ENCODE measurements around the gene LIN52.
"Not testable (repeated sequence)": the region's sequence is repeated elsewhere in the genome, so short reads cannot be mapped to it uniquely, and the experiment has no call there.

Gene LIN52

GRCh38 chr14:74109369-74109768, 24.6 kb downstream of the LIN52 start:
- no peak for DNase-seq (ENCODE audit: low read depth in 2 of 2)

DNA sequence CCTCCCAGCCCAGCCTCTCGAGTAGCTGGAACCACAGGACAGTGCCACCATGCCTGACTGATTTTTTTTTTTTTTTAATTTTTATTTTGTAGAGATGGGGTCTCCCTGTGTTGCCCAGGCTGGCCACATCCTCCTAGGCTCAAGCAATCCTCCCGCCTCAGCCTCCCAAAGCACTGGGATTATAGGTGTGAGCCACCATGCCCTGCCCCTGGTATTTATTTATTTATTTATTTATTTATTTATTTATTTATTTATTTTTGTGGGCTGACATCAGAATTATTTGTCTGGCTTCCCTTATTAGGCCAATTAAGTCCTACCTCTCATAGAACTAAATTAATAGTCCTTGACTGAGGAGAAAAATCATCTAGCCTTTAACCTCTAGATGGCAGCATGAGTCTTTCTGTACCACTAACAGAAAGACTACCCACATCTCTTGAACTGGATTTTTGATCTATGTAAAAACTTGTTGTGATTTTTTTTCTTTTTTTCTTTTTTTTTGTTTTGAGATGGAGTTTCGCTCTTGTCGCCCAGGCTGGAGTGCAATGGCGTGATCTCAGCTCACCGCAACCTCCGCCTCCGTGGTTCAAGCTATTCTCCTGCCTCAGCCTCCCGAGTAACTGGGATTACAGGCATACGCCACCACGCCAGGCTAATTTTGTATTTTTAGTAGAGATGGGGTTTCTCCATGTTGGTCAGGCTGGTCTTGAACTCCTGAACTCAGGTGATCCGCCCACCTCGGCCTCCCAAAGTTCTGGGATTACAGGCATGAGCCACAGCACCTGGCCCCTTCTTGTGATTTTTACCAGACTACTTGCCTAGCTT, 26.9 kb downstream of the LIN52 start:
- not testable (repeated sequence) for DNase-seq (ENCODE audit: low read depth in 2 of 2)

DNA sequence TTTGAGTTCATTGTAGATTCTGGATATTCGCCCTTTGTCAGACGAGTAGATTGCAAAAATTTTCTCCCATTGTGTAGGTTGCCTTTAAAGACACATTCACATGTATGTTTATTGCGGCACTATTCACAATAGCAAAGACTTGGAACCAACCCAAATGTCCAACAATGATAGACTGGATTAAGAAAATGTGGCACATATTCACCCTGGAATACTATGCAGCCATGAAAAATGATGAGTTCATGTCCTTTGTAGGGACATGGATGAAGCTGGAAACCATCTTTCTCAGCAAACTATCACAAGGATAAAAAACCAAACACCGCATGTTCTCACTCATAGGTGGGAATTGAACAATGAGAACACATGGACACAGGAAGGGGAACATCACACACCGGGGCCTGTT, 40.7 kb downstream of the LIN52 start:
- not testable (repeated sequence) for DNase-seq (ENCODE audit: low read depth in 2 of 2)

DNA sequence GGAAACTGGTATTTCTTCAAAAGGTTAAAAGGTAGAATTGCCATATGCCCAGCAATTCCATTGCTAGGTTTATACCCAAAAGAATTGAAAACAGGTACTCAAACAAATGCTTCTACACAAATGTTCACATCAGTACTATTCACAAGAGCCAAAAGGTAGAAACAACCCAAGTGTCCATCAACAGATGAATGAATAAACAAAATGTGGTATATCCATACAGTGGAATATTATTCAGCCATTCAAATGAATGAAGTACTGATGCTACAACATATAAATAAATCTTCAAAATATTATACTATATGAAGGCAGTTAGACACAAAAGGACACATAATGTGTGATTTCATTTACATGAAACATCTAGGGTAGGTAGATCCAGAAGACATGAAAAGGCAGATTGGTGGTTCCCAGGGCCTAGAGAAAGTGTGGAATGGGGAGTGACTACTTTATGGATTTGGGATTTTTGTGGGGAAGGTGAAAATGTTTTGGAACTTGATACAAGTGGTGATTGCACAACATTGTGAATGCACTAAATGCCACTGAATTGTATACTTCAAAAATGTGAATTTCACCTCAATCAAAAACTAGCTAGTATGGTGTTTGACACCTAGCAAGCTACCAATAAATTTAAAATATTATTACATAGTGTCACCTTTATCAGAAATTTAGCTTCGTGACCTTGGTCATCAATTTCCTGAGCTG, 41.7 kb downstream of the LIN52 start:
- DNase-seq (ENCODE audit: low read depth in 2 of 2), result no peak

- no peak for DNase-seq (ENCODE audit: low read depth in 2 of 2)
These were observed 42.9 kb downstream of the LIN52 start for GRCh38 chr14:74127634-74128033.

- no peak for DNase-seq (ENCODE audit: low read depth in 2 of 2)
These were observed 49.2 kb downstream of the LIN52 start for GRCh38 chr14:74133833-74134481.

GRCh38 chr14:74134484-74134883, 49.7 kb downstream of the LIN52 start:
- no peak for DNase-seq (ENCODE audit: low read depth in 2 of 2)

DNA sequence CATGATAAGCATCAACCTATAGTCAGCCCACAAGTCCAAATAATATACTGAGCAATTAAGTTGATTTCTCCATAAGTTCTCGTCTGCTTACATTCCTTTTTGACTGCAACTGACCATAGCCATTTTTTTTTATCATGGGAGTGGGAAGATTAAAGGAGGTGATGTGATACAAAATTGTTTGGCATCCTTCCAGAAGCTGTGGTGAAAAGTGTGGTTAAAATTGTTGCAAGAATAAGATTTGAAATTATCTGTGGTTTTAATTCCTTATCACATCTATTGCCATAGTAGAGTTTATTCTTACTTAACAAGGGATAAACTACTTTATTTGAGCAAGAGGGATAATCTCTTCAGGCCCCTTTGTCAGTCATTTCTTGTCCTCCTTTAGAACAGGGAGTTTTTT, 50.7 kb downstream of the LIN52 start:
- no peak for DNase-seq (ENCODE audit: low read depth in 2 of 2)

DNA sequence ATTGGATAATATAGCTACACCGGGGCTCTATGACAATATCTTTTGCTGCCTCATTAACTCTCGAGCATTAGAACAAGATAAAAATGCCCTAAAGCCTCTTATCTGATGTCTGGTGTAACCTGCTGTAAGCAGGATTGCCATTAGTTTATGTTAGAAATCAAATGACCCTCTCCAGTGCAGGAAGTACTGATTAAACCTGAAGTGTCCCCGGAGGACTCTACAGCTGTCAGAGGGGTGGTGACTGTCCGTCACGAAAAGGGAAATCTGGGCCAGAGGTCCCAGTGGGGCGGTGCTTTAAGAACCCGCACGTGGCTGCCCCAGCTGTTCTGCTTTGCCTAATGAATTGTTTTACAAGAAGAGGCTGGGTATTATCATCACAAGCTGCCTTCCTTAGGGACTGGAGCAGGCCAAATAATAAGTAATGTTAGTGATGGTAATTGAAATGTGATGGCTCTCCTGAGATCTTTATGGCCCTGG, 55.7 kb downstream of the LIN52 start:
- DNase-seq (ENCODE audit: low read depth in 2 of 2), result no peak

DNA sequence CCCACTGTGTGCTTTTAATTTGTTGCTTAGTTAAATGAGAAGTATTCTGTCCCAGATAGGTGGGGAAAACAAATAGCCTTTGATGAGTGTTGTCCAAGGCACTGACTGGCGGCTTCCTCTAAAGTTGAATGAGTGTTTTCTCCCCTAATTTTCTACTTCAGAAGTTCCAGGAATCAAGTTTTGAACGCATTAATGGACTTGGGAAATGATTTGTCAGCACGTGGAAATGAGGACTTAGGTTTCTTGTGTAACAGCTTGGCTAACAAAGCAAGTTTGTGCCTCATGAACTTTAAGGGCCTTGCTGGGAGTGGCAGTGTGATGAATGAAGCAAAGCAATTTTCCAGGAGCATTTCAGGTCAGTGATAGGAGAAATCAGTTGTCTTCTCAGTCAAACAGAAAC, 56.9 kb downstream of the LIN52 start:
- no peak for DNase-seq (ENCODE audit: low read depth in 2 of 2)

DNA sequence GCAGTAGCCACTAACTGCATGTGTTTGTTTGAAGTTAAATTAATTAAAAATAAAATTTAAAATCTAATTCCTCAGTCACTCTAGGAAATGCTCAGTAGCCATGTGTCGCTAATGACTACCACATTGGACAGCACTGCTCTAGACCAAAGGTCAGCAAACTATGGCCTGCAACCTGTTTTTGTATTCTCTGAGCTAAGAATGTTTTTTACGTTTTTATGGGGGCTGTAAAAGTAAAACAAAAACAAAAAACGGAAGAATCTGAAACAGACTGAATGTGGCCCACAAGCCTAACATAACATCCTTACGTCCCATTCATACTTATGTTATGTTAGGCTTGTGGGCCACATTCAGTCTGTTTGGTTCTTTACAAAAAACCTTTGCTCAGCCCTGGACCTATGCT, 57.8 kb downstream of the LIN52 start:
- no peak for DNase-seq (ENCODE audit: low read depth in 2 of 2)

DNA sequence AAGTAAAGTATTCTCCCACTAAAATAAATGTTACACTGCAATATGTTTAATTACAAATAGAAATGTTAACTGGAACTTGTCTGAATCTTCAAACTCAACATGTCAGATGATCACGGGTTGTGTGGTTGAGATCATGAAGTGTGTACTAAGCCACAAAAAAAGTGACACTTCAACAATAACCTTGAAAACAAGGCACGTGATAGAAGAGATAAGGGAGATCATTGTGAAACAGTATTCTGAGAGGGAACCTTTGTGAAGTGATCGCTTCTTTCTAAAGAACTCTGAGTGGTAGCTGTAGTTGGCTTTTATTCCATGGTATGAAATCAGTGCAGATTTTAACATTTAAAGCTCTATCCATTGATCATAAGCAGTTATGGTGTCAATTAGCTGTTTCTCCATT, 60.0 kb downstream of the LIN52 start:
- DNase-seq (ENCODE audit: low read depth in 2 of 2), result no peak

DNA sequence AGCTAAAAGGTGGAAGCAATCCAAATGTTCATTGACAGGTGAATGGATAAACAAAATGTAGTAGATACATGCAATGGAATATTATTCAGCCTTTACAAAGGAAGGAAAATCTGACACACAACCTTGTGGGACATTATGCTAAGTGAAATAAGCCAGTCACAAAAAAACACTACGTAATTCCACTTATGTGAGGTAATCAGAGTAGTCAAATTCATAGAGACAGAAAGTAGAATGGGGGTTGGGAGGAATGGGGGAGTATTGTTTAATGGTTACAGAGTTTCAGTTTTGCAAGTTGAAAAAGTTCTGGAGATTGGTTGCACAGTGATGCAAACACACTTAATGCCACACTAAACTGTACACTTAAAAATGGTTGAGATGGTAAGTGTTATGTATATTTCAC, 62.8 kb downstream of the LIN52 start:
- no peak for DNase-seq (ENCODE audit: low read depth in 2 of 2)

- DNase-seq (ENCODE audit: low read depth in 2 of 2), result no peak
These were observed 63.9 kb downstream of the LIN52 start for GRCh38 chr14:74148705-74149104.

- DNase-seq (ENCODE audit: low read depth in 2 of 2), result no peak
These were observed 70.5 kb downstream of the LIN52 start for GRCh38 chr14:74155287-74155686.

DNA sequence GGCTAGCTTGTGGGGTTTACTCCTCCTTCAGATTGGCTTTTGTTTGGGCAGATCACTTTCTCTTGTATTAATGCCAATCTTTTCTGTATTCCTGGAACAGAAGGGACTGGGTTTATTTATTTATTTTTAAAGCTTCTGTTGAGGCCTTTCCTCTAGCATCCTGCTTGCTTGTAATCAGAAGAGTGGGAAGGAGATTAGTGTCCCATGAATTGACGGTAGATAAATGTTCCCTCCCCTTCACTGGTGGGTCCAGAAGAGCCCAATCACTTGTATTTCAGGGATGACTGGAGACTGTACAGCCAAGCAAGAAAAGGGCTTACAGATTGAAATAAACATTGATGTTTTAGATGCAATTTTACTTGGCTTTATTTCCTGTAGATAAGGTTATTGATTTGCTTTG, 71.0 kb downstream of the LIN52 start:
- no peak for DNase-seq (ENCODE audit: low read depth in 2 of 2)

- DNase-seq (ENCODE audit: low read depth in 2 of 2), result no peak
These were observed 76.0 kb downstream of the LIN52 start for GRCh38 chr14:74160763-74161162.

GRCh38 chr14:74161526-74162158, 76.9 kb downstream of the LIN52 start:
- DNase-seq (ENCODE audit: low read depth in 2 of 2), result no peak

- DNase-seq (ENCODE audit: low read depth in 2 of 2), result no peak
These were observed 85.2 kb downstream of the LIN52 start for GRCh38 chr14:74169906-74170305.

DNA sequence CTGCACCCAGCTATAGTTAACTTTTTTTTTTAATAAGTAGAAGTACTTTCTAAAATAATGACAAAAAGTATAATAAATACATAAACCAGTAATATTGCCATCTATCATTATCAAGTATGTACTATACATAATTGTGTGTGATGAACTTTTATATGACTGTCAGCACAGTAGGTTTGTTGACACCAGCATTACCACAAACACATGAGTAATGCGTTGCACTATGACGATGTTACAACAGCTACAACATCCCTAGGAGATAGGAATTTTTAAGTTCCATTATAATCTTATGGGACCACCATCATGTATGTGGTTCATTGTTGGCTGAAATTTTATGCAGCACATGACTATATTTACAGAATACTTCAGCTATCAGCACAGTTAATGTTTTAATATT, 91.6 kb downstream of the LIN52 start:
- no peak for DNase-seq (ENCODE audit: low read depth in 2 of 2)

DNA sequence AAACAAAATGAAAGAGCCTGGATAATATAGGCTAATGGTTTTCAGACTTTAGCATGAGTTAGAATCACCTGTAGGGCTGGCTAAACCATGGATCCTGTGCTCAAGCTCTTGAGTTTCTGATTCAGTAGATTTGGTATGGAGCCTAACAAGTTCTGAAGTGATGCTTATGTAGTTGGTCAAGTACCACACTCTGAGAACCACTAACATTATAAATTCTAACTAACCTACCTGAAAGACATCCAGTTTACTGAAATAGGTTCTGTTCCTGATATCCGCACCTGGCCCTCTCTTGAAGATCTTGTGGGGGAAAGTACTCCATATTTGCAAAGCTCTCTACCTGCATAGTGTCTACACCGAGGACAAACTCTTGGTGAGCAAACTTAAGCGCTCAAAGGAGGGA, 95.1 kb downstream of the LIN52 start:
- no peak for DNase-seq (ENCODE audit: low read depth in 2 of 2)

DNA sequence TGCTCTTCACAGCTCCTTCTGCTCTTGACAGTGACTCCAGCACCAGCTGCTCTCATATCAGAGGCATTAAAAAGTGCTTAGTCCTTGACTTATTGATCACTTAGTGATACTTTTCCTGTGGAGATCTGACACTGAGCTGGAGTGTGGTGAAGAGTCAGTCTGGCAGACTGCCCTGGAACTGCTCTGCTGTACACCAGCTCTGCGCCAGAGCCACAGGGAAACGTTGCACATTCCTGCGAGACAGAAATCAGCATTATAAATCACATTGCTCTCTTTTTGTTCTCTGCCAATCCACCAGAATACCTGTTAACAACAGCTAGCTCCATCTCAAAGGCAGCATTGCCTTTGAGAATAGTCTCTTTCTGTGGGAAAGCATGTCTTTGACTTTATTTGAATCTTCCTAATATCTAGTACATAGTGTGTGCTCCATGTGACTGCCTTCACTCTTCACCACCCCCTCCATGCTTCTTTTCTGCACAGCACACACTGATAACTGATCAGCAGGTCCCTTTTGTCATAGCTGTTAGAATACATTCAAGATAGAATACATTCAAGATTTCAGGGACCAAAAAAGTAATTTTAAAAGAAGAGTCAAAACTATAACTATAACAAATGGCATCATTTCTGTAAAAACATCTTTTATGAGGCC, 106.3 kb downstream of the LIN52 start:
- DNase-seq (ENCODE audit: low read depth in 2 of 2), result no peak

Data from activated CD4-positive, alpha-beta T cell treated with anti-CD3 and anti-CD28 coated beads for 24 hours (primary cell).